ENCODE measurements around the gene TMEM163. TPM values are rescaled to one million over a fixed set of nuclear protein-coding genes. Genes with fewer than 3 reads are reported as not detected.
A peak's percentile ranks its signal among the peaks of the same experiment; 100 is the strongest.

The TMEM163 gene
- total RNA-seq, 1 experiment from 2014 or later: 2.5 TPM

DNA sequence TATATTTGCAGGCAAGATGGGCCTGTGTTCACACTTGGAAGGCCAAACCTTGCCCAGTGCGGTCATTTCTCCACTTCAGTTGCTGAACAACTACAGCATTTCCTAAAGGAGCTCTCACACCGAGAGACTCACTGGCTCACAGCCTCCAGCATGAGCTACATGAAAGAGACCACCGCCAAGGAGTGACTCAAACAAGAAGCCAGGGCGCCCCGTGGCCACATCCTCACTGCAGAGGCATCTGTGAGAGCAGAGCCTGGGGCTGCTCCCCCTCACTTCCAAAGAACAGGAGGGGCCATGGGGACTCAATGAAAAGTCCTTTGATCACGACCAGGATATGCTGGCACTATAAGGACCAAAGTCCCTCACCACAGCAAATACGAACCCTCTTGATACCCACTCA, 50.0 kb downstream of the TMEM163 start:
- BruUV-seq (replicated peaks): no TSS peak

DNA sequence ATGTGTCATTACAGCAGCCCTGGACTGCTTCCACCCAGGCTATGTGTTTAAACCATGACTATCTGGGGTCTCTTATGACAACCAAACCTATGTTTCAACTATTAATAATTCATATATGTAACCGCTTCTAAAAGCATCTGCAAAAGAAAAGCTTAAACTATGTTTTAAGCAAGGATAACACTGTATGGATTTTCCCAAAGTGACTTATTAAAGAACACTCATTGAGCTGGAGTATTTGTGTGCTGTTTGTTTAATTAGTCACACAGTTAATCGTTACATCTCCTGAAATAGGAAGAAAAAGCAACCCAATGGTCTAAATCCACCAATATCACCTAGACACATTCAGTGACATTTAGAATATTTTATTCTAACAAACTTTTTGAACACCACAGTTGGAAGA, 51.3 kb downstream of the TMEM163 start:
- H3K9me3 Mint-ChIP-seq (ENCODE audit: low read depth, unreplicated experiment): no peaks in the 10 kb centered on the region
- peak overlapping the region; percentile 63 for H3K27ac Mint-ChIP-seq (ENCODE audit: unreplicated experiment)
- no TSS peak for BruUV-seq (replicated peaks)
- DNase-seq: no peak
- peaks cover 57% of the 10 kb centered on the region for H3K4me1 Mint-ChIP-seq (ENCODE audit: low read depth, unreplicated experiment)
- H3K4me3 Mint-ChIP-seq (ENCODE audit: low read depth, unreplicated experiment): peak overlapping the region; percentile 40
- TF ChIP-seq, protein P1, sequence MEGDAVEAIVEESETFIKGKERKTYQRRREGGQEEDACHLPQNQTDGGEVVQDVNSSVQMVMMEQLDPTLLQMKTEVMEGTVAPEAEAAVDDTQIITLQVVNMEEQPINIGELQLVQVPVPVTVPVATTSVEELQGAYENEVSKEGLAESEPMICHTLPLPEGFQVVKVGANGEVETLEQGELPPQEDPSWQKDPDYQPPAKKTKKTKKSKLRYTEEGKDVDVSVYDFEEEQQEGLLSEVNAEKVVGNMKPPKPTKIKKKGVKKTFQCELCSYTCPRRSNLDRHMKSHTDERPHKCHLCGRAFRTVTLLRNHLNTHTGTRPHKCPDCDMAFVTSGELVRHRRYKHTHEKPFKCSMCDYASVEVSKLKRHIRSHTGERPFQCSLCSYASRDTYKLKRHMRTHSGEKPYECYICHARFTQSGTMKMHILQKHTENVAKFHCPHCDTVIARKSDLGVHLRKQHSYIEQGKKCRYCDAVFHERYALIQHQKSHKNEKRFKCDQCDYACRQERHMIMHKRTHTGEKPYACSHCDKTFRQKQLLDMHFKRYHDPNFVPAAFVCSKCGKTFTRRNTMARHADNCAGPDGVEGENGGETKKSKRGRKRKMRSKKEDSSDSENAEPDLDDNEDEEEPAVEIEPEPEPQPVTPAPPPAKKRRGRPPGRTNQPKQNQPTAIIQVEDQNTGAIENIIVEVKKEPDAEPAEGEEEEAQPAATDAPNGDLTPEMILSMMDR (IDR thresholded peaks at IDR 0.05; ENCODE audit: unreplicated experiment): no peak
- peaks cover 5% of the 10 kb centered on the region for H3K36me3 Mint-ChIP-seq (ENCODE audit: insufficient read depth, unreplicated experiment)
- CTCF ChIA-PET: interaction anchor here (0.5 kb wide), 1 partner anchor 162 kb away, joined by 4 read pairs; no protein-coding TSS in a partner anchor
- H3K27me3 Mint-ChIP-seq (ENCODE audit: unreplicated experiment): no peaks in the 10 kb centered on the region
- intact Hi-C loops (cut with micrococcal nuclease; ENCODE audit: unreplicated experiment): no loop called here

More for the DNA sequence above, 50.0 kb downstream of the TMEM163 start:
- Mint-ChIP-seq H3K27ac (ENCODE audit: unreplicated experiment) (no peak overlapping the region), H3K27me3 (ENCODE audit: unreplicated experiment) (no peaks in the 10 kb centered on the region), H3K4me3 (ENCODE audit: low read depth, unreplicated experiment) (no peak overlapping the region), H3K9me3 (ENCODE audit: low read depth, unreplicated experiment) (no peaks in the 10 kb centered on the region), H3K36me3 (ENCODE audit: insufficient read depth, unreplicated experiment) (peaks cover 5% of the 10 kb centered on the region), H3K4me1 (ENCODE audit: low read depth, unreplicated experiment) (peaks cover 67% of the 10 kb centered on the region)
- TF ChIP-seq, protein P1 (IDR thresholded peaks at IDR 0.05; ENCODE audit: unreplicated experiment): no peak
- intact Hi-C loops (cut with micrococcal nuclease; ENCODE audit: unreplicated experiment): no loop called here
- CTCF ChIA-PET: interaction anchor here (0.8 kb wide), 1 partner anchor 135 kb away, joined by 4 read pairs; no protein-coding TSS in a partner anchor
- DNase-seq: no peak

DNA sequence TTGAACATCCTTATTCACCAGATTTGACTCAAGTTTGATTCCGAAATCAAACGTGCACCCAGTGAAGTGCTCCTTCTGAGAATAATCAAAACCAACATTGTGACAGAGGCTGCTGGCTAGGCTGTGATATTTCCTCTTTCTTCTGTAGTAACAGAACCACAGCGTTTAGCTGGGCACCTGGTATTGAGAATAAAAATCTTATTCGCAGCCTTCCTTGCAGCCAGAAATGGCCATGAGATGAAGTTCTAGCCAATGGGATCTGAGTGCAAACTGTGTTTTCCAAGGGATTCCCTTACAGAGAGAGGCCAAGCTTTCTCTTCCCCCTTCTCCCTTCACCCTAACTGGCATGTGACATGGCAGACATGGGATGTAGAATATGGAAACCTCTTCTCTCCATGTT, 51.7 kb downstream of the TMEM163 start:
- intact Hi-C loops (cut with micrococcal nuclease; ENCODE audit: unreplicated experiment): no loop called here
- H3K4me3 Mint-ChIP-seq (ENCODE audit: low read depth, unreplicated experiment): peak overlapping the region; percentile 40
- peak overlapping the region; percentile 63 for H3K27ac Mint-ChIP-seq (ENCODE audit: unreplicated experiment)
- peaks cover 5% of the 10 kb centered on the region for H3K36me3 Mint-ChIP-seq (ENCODE audit: insufficient read depth, unreplicated experiment)
- no TSS peak for BruUV-seq (replicated peaks)
- TF ChIP-seq, protein P1 (IDR thresholded peaks at IDR 0.05; ENCODE audit: unreplicated experiment): no peak
- H3K9me3 Mint-ChIP-seq (ENCODE audit: low read depth, unreplicated experiment): no peaks in the 10 kb centered on the region
- CTCF ChIA-PET: no interaction called here
- no peak for DNase-seq
- no peaks in the 10 kb centered on the region for H3K27me3 Mint-ChIP-seq (ENCODE audit: unreplicated experiment)
- H3K4me1 Mint-ChIP-seq (ENCODE audit: low read depth, unreplicated experiment): peaks cover 57% of the 10 kb centered on the region

DNA sequence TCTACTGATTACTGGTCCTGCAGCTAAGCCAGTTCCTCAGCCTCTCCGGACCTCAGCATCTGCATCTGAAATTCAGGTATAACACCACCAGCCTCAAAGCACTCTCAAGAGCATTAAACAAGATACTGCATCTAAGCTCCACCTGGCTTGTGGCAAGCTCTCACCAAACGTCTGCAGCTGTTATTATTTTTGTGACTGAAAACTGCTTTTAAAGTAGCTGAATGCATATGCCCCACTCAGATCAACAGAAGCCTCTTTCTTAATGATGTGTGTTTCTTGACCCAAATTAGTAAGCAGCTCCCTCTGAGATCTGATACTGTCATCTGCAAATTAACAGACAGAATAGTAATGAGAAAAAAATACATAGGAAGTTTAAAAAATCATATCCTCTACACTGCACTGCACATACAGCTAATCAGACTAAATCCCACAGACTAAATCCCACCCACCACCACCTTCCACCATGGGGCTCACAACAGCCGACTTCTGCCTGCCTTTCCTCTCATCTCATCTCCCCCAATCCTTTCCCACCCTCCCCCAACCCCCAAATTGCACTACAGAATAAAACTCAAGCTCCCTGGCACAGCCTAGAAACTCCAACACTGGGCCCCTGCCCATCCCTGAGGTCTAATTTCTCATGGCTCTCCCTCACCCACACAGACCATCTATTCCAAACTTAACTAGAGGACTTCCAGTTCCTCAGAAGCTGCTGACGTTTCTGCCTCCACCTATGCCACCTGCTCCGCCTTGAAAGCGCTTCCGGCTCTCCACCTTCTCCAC, 52.9 kb downstream of the TMEM163 start:
- Mint-ChIP-seq H3K4me3 (ENCODE audit: low read depth, unreplicated experiment) (no peak overlapping the region), H3K36me3 (ENCODE audit: insufficient read depth, unreplicated experiment) (peaks cover 5% of the 10 kb centered on the region), H3K27ac (ENCODE audit: unreplicated experiment) (no peak overlapping the region), H3K27me3 (ENCODE audit: unreplicated experiment) (no peaks in the 10 kb centered on the region), H3K4me1 (ENCODE audit: low read depth, unreplicated experiment) (peaks cover 47% of the 10 kb centered on the region), H3K9me3 (ENCODE audit: low read depth, unreplicated experiment) (no peaks in the 10 kb centered on the region)
- CTCF ChIA-PET: no interaction called here
- BruUV-seq (replicated peaks): no TSS peak
- intact Hi-C loops (cut with micrococcal nuclease; ENCODE audit: unreplicated experiment): no loop called here
- TF ChIP-seq, protein P1 (IDR thresholded peaks at IDR 0.05; ENCODE audit: unreplicated experiment): no peak
- no peak for DNase-seq

Data from Calu3 (cell line).